Cardiac muscle cell (in vitro differentiated cells and primary cell): Measurements from ENCODE around the gene GPX5. TPM values are rescaled to one million over a fixed set of nuclear protein-coding genes. Genes with fewer than 3 reads are reported as not detected.

Source experiments
- DNase-seq, 2 donors: peaks; one replicate each; pipeline versions ENCODE4 v3.0.0 to v3.0.0-alpha.2; 2010 to 2017; ENCODE audit warnings: low read depth in 1 of 2, low spot score in 1 of 2
- H3K27ac ChIP-seq: fragments of 200-600 bp; sonication (generic); 2 replicates; pipeline ENCODE4 v1.5.1; 2016
- H3K27me3 ChIP-seq: fragments of 200-600 bp; sonication (generic); 2 replicates; pipeline ENCODE4 v1.6.0; 2016; ENCODE audit warnings: control low read depth
- H3K36me3 ChIP-seq: fragments of 200-600 bp; sonication (generic); 2 replicates; pipeline ENCODE4 v1.5.1; 2016; ENCODE audit warnings: control low read depth
- H3K4me1 ChIP-seq: fragments of 200-600 bp; sonication (generic); 2 replicates; pipeline ENCODE4 v1.8.1; 2017; ENCODE audit warnings: low read depth, mild to moderate bottlenecking, mixed run types
- H3K4me3 ChIP-seq: fragments of 200-600 bp; sonication (generic); 2 replicates; pipeline ENCODE4 v1.5.1; 2016; ENCODE audit warnings: mild to moderate bottlenecking
- H3K9me3 ChIP-seq: fragments of 200-600 bp; sonication (generic); 2 replicates; pipeline ENCODE4 v1.5.1; 2017; ENCODE audit warnings: low read depth, mild to moderate bottlenecking, control low read depth
- CTCF ChIP-seq: IDR thresholded peaks from 2 replicates; pipeline ENCODE4 v1.5.1; 2012; ENCODE audit warnings: low read depth, mild to moderate bottlenecking, low read length
- polyA plus RNA-seq: library from polyadenylated mRNA; unstranded; fragments of >200 nt; fragmentation: Nextera tagmentation; extraction: Ambion mirVana; gene quantifications from 2 replicates; pipeline ENCODE4 v1.2.1, GENCODE V29; 2016
- total RNA-seq: library from RNA; depleted of rRNA; stranded (reverse); fragments of >200 nt; gene quantifications from 2 replicates; pipeline ENCODE4 v1.2.3, GENCODE V29; 2016

The GPX5 gene
- total and polyA plus RNA-seq, 2 experiments from 2014 or later: 0.30 to 3.6 TPM

GRCh38 chr6:28553986-28554881, 28.6 kb downstream of the GPX5 start:
- Histone ChIP-seq H3K36me3 (no peaks in the 10 kb centered on the region), H3K4me1 (peaks cover 5% of the 10 kb centered on the region), H3K9me3 (no peaks in the 10 kb centered on the region), H3K27me3 (no peaks in the 10 kb centered on the region), H3K4me3 (no peak overlapping the region), H3K27ac (no peak overlapping the region)
- no peak for TF ChIP-seq CTCF
- DNase-seq: peak in 1 of 2 donors; percentile 23

GRCh38 chr6:28555136-28555535, 29.5 kb downstream of the GPX5 start:
- Histone ChIP-seq H3K4me3 (no peak overlapping the region), H3K27me3 (peaks cover 2% of the 10 kb centered on the region), H3K9me3 (no peaks in the 10 kb centered on the region), H3K27ac (no peak overlapping the region), H3K4me1 (peaks cover 5% of the 10 kb centered on the region), H3K36me3 (no peaks in the 10 kb centered on the region)
- TF ChIP-seq CTCF: no peak
- no peak for DNase-seq

- H3K4me1 ChIP-seq: peaks cover 3% of the 10 kb centered on the region
- no peak overlapping the region for H3K27ac ChIP-seq
- H3K27me3 ChIP-seq: peaks cover 13% of the 10 kb centered on the region
- no peaks in the 10 kb centered on the region for H3K36me3 ChIP-seq
- DNase-seq: no peak
- no peaks in the 10 kb centered on the region for H3K9me3 ChIP-seq
- no peak overlapping the region for H3K4me3 ChIP-seq
- TF ChIP-seq CTCF: no peak
Observed at GRCh38 chr6:28558629-28559028, 32.9 kb downstream of the GPX5 start.

- no peaks in the 10 kb centered on the region for H3K36me3 ChIP-seq
- no peak for DNase-seq
- no peaks in the 10 kb centered on the region for H3K9me3 ChIP-seq
- no peak overlapping the region for H3K4me3 ChIP-seq
- no peaks in the 10 kb centered on the region for H3K4me1 ChIP-seq
- TF ChIP-seq CTCF: no peak
- H3K27me3 ChIP-seq: peaks cover 13% of the 10 kb centered on the region
- H3K27ac ChIP-seq: no peak overlapping the region
Observed at GRCh38 chr6:28563430-28564095, 37.9 kb downstream of the GPX5 start.

- no peak overlapping the region for H3K4me3 ChIP-seq
- no peak overlapping the region for H3K27ac ChIP-seq
- no peak for DNase-seq
- no peaks in the 10 kb centered on the region for H3K4me1 ChIP-seq
- no peaks in the 10 kb centered on the region for H3K9me3 ChIP-seq
- TF ChIP-seq CTCF: no peak
- H3K27me3 ChIP-seq: peaks cover 3% of the 10 kb centered on the region
- H3K36me3 ChIP-seq: no peaks in the 10 kb centered on the region
Observed at GRCh38 chr6:28565823-28566526, 40.3 kb downstream of the GPX5 start.
